Inferior parietal cortex (tissue), 1 donor: ENCODE results near the gene DCP1B.

Source experiments
- DNase-seq: peaks from one replicate; pipeline ENCODE4 v3.0.0-alpha.2; 2016; ENCODE audit errors: extremely low spot score

Gene DCP1B

GRCh38 chr12:1919763-1920162, 84.5 kb downstream of the DCP1B start:
- no peak for DNase-seq

- DNase-seq = no peak
Observed at GRCh38 chr12:1919284-1919683, 85.0 kb downstream of the DCP1B start.

- no peak for DNase-seq
Observed at GRCh38 chr12:1918884-1919236, 85.4 kb downstream of the DCP1B start.

GRCh38 chr12:1918081-1918883, 86.0 kb downstream of the DCP1B start, which contains the start of gene CACNA2D4:
Gene CACNA2D4 (minus strand): TSS chr12:1918652. CDS start chr12:1918473, 179 bp downstream.
- no peak for DNase-seq

- DNase-seq = no peak
Observed at GRCh38 chr12:1917172-1918070, 86.8 kb downstream of the DCP1B start.

- DNase-seq = no peak
Observed at GRCh38 chr12:1916371-1917171, 87.7 kb downstream of the DCP1B start.

GRCh38 chr12:1915082-1915968, 88.9 kb downstream of the DCP1B start:
- DNase-seq = no peak

- no peak for DNase-seq
Observed at GRCh38 chr12:1914114-1914911, 89.9 kb downstream of the DCP1B start.

GRCh38 chr12:1913377-1914113, 90.7 kb downstream of the DCP1B start:
- no peak for DNase-seq

GRCh38 chr12:1912580-1913376, 91.5 kb downstream of the DCP1B start:
- DNase-seq = no peak

GRCh38 chr12:1911598-1912575, 92.4 kb downstream of the DCP1B start:
- DNase-seq = no peak

- DNase-seq = no peak
Observed at GRCh38 chr12:1910468-1910867, 93.8 kb downstream of the DCP1B start.

- no peak for DNase-seq
Observed at GRCh38 chr12:1908758-1909157, 95.5 kb downstream of the DCP1B start.

GRCh38 chr12:1907652-1908611, 96.3 kb downstream of the DCP1B start:
- DNase-seq = no peak

GRCh38 chr12:1906579-1906978, 97.7 kb downstream of the DCP1B start:
- no peak for DNase-seq

GRCh38 chr12:1904875-1905274, 99.4 kb downstream of the DCP1B start:
- DNase-seq = no peak
